Liver (tissue), 9 donors: ENCODE results near the gene DDIT4. TPM values are rescaled to one million over a fixed set of nuclear protein-coding genes. Genes with fewer than 3 reads are reported as not detected.
A peak's percentile ranks its signal among the peaks of the same experiment; 100 is the strongest.

Experiments
- DNase-seq: peaks from one replicate; pipeline ENCODE4 v3.0.0-alpha.2; 2017; ENCODE audit warnings: low spot score
- H3K27ac ChIP-seq, 2 donors: one replicate each; pipeline ENCODE4 v1.7.0; 2013; ENCODE audit warnings: inconsistent platforms in 2 of 2, low read length in 2 of 2, control low read depth in 1 of 2, low read depth in 1 of 2, mild to moderate bottlenecking in 1 of 2
- H3K27me3 ChIP-seq, 4 donors: one replicate each; pipeline versions ENCODE4 v1.6.1 to v1.7.0; 2013; ENCODE audit warnings: low read length in 3 of 4, inconsistent platforms in 1 of 4, mild to moderate bottlenecking in 1 of 4, moderate library complexity in 1 of 4; ENCODE audit not compliant: control insufficient read depth in 4 of 4, insufficient read depth in 4 of 4
- H3K36me3 ChIP-seq, 4 donors: one replicate each; pipeline versions ENCODE4 v1.6.1 to v1.7.0; 2013; ENCODE audit warnings: low read length in 3 of 4, mild to moderate bottlenecking in 3 of 4, low read depth in 1 of 4, moderate library complexity in 1 of 4; ENCODE audit not compliant: control insufficient read depth in 4 of 4, insufficient read depth in 3 of 4
- H3K4me1 ChIP-seq, 4 donors: one replicate each; pipeline versions ENCODE4 v1.6.1 to v1.7.0; 2013; ENCODE audit warnings: low read length in 3 of 4, mild to moderate bottlenecking in 3 of 4, moderate library complexity in 1 of 4; ENCODE audit not compliant: control insufficient read depth in 4 of 4, insufficient read depth in 4 of 4
- H3K4me3 ChIP-seq, 3 donors: one replicate each; pipeline versions ENCODE4 v1.6.1 to v1.7.0; 2013; ENCODE audit warnings: low read length in 3 of 3, control low read depth in 1 of 3, low read depth in 1 of 3, mild to moderate bottlenecking in 1 of 3
- H3K9ac ChIP-seq, 2 donors: one replicate each; pipeline ENCODE4 v1.7.0; 2013; ENCODE audit warnings: low read length in 2 of 2, mild to moderate bottlenecking in 2 of 2, moderate library complexity in 2 of 2, control low read depth in 1 of 2, low read depth in 1 of 2
- H3K9me3 ChIP-seq, 4 donors: one replicate each; pipeline versions ENCODE4 v1.6.1 to v1.7.0; 2013; ENCODE audit warnings: low read length in 3 of 4; ENCODE audit not compliant: control insufficient read depth in 4 of 4
- CTCF ChIP-seq: fragments of 150-350 bp; IDR thresholded peaks from 2 replicates; pipeline ENCODE4 v1.5.1; 2017; ENCODE audit warnings: improper control_type of control experiment, low read depth, low read length; ENCODE audit not compliant: missing input control
- EGR1 ChIP-seq, 2 donors: IDR thresholded peaks; 2 replicates each; pipeline ENCODE4 v1.6.1; 2016 to 2018; ENCODE audit warnings: antibody characterized with exemption in 2 of 2, low read depth in 2 of 2
- FOXA1 ChIP-seq: IDR thresholded peaks from 2 replicates; pipeline ENCODE4 v1.6.1; 2016; ENCODE audit warnings: antibody characterized with exemption
- FOXA2 ChIP-seq: IDR thresholded peaks from 2 replicates; pipeline ENCODE4 v1.6.1; 2016; ENCODE audit warnings: antibody characterized with exemption
- GABPA ChIP-seq, 2 donors: IDR thresholded peaks in 1 of 2; conservative IDR thresholded peaks in 1 of 2; 2 replicates each; pipeline ENCODE4 v1.6.1; 2016; ENCODE audit warnings: antibody characterized with exemption in 2 of 2, mild to moderate bottlenecking in 1 of 2, moderate library complexity in 1 of 2
- HNF4A ChIP-seq, 2 donors: conservative IDR thresholded peaks; 2 replicates each; pipeline ENCODE4 v1.6.1; 2016; ENCODE audit warnings: antibody characterized with exemption in 2 of 2, mild to moderate bottlenecking in 2 of 2
- HNF4G ChIP-seq: IDR thresholded peaks from 2 replicates; pipeline ENCODE4 v1.6.1; 2016; ENCODE audit warnings: antibody characterized with exemption
- JUND ChIP-seq, 2 donors: IDR thresholded peaks; 2 replicates each; pipeline ENCODE4 v1.6.1; 2016; ENCODE audit warnings: antibody characterized with exemption in 2 of 2
- NR2F2 ChIP-seq: IDR thresholded peaks from 2 replicates; pipeline ENCODE4 v1.6.1; 2016; ENCODE audit warnings: antibody characterized with exemption
- RAD21 ChIP-seq, 2 donors: IDR thresholded peaks; 2 replicates each; pipeline ENCODE4 v1.6.1; 2016; ENCODE audit warnings: antibody characterized with exemption in 2 of 2, mild to moderate bottlenecking in 2 of 2
- REST ChIP-seq: IDR thresholded peaks from 2 replicates; pipeline ENCODE4 v1.6.1; 2016; ENCODE audit warnings: antibody characterized with exemption, mild to moderate bottlenecking
- RXRA ChIP-seq, 2 donors: IDR thresholded peaks; 2 replicates each; pipeline ENCODE4 v1.6.1; 2017 to 2018; ENCODE audit warnings: antibody characterized with exemption in 2 of 2, mild to moderate bottlenecking in 1 of 2
- SP1 ChIP-seq: IDR thresholded peaks from 2 replicates; pipeline ENCODE4 v1.6.1; 2018; ENCODE audit warnings: antibody characterized with exemption, mild to moderate bottlenecking
- TAF1 ChIP-seq: conservative IDR thresholded peaks from 2 replicates; pipeline ENCODE4 v1.6.1; 2016; ENCODE audit warnings: antibody characterized with exemption, mild to moderate bottlenecking
- WGBS: extraction: QIAGEN DNeasy Blood & Tissue Kit; methylation state at CpG from one replicate; pipeline ENCODE4 v1.1.7; 2013; 5-methylcytosine and 5-hydroxymethylcytosine counted together
- polyA plus RNA-seq, 2 donors: library from polyadenylated mRNA; stranded (reverse) in 1 of 2; unstranded in 1 of 2; fragments of 200-250 nt in 1 of 2; fragments of >200 nt in 1 of 2; fragmentation: Nextera tagmentation in 1 of 2; extraction: Ambion mirVana in 1 of 2; gene quantifications; one replicate each; pipeline versions ENCODE4 v1.2.1 to v1.2.3, GENCODE V29; 2013 to 2015
- total RNA-seq, 2 donors: library from RNA; depleted of rRNA; stranded (reverse); fragments of >200 nt; gene quantifications; one replicate each; pipeline ENCODE4 v1.2.3, GENCODE V29; 2014
- TF ChIP-seq, protein P1 (sequence below): IDR thresholded peaks from 2 replicates; pipeline ENCODE4 v1.6.1; 2016; ENCODE audit warnings: antibody characterized with exemption
- TF ChIP-seq, protein P2 (sequence below): IDR thresholded peaks from 2 replicates; pipeline ENCODE4 v1.6.1; 2016; ENCODE audit warnings: antibody characterized with exemption
- TF ChIP-seq, protein P3 (sequence below): IDR thresholded peaks from 2 replicates; pipeline ENCODE4 v1.6.1; 2016; ENCODE audit warnings: antibody characterized with exemption
- donor health status: healthy.
- donor health status: healthy.
- donor health status: healthy.
- donor health status: healthy.
- donor health status: healthy.

The DDIT4 gene
- total and polyA plus RNA-seq, 4 donors, result 18.4 to 69.0 (median 43.7) TPM

- DNase-seq, result no peak
Observed at GRCh38 chr10:72321248-72322029, 47.7 kb downstream of the DDIT4 start.

GRCh38 chr10:72322030-72322279, 48.2 kb downstream of the DDIT4 start:
- TF ChIP-seq FOXA2 (no peak), FOXA1 (no peak), NR2F2 (no peak), GABPA (IDR thresholded peaks at IDR 0.05 in 1 of 2, conservative IDR thresholded peaks at IDR 0.05 in 1 of 2) (no peak), RAD21 (IDR thresholded peaks at IDR 0.05) (no peak), JUND (IDR thresholded peaks at IDR 0.05) (no peak), HNF4A (conservative IDR thresholded peaks at IDR 0.05) (no peak), SP1 (no peak), EGR1 (IDR thresholded peaks at IDR 0.05; ENCODE audit: low read depth in 2 of 2) (no peak), RXRA (IDR thresholded peaks at IDR 0.05) (no peak), CTCF (no peak), REST (no peak), TAF1 (no peak), HNF4G (no peak)
- TF ChIP-seq, protein P1, sequence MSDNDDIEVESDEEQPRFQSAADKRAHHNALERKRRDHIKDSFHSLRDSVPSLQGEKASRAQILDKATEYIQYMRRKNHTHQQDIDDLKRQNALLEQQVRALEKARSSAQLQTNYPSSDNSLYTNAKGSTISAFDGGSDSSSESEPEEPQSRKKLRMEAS, result no peak
- TF ChIP-seq, protein P2, sequence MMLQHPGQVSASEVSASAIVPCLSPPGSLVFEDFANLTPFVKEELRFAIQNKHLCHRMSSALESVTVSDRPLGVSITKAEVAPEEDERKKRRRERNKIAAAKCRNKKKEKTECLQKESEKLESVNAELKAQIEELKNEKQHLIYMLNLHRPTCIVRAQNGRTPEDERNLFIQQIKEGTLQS, result no peak
- TF ChIP-seq, protein P3, sequence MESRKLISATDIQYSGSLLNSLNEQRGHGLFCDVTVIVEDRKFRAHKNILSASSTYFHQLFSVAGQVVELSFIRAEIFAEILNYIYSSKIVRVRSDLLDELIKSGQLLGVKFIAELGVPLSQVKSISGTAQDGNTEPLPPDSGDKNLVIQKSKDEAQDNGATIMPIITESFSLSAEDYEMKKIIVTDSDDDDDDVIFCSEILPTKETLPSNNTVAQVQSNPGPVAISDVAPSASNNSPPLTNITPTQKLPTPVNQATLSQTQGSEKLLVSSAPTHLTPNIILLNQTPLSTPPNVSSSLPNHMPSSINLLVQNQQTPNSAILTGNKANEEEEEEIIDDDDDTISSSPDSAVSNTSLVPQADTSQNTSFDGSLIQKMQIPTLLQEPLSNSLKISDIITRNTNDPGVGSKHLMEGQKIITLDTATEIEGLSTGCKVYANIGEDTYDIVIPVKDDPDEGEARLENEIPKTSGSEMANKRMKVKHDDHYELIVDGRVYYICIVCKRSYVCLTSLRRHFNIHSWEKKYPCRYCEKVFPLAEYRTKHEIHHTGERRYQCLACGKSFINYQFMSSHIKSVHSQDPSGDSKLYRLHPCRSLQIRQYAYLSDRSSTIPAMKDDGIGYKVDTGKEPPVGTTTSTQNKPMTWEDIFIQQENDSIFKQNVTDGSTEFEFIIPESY, result no peak
- 79% methylated on average over 3 of the region's 3 CpGs for WGBS
- H3K4me1 ChIP-seq, result peaks cover 13 to 36% (median 26%) of the 10 kb centered on the region in 4 donors
- H3K27me3 ChIP-seq, result no peaks in the 10 kb centered on the region
- DNase-seq, result no peak
- no peaks in the 10 kb centered on the region for H3K36me3 ChIP-seq
- no peak overlapping the region for H3K9ac ChIP-seq
- H3K27ac ChIP-seq, result no peak overlapping the region
- H3K9me3 ChIP-seq, result no peaks in the 10 kb centered on the region
- H3K4me3 ChIP-seq, result no peak overlapping the region

More at GRCh38 chr10:72321248-72322029, 47.7 kb downstream of the DDIT4 start:
- Histone ChIP-seq H3K9ac (no peak overlapping the region), H3K4me3 (no peak overlapping the region), H3K27me3 (no peaks in the 10 kb centered on the region), H3K36me3 (no peaks in the 10 kb centered on the region), H3K9me3 (no peaks in the 10 kb centered on the region), H3K4me1 (peaks cover 17 to 42% (median 31%) of the 10 kb centered on the region in 4 donors), H3K27ac (peak overlapping the region; percentile 93 to 97)
- 85% methylated on average over 13 of the region's 13 CpGs for WGBS
- TF ChIP-seq FOXA1 (no peak), TAF1 (no peak)
